Measurements from ENCODE around the gene KCNN3.
"Not testable (repeated sequence)": the region's sequence is repeated elsewhere in the genome, so short reads cannot be mapped to it uniquely, and the experiment has no call there.

KCNN3 gene

GRCh38 chr1:154703170-154703569 is 166.9 kb downstream of the KCNN3 start:
- no peak for DNase-seq (ENCODE audit: low read depth)

- DNase-seq (ENCODE audit: low read depth): no peak
These were observed 171.6 kb downstream of the KCNN3 start for GRCh38 chr1:154698320-154699096.

GRCh38 chr1:154697710-154698109 is 172.4 kb downstream of the KCNN3 start:
- DNase-seq (ENCODE audit: low read depth): no peak

GRCh38 chr1:154696456-154696855 is 173.6 kb downstream of the KCNN3 start:
- DNase-seq (ENCODE audit: low read depth): no peak

- no peak for DNase-seq (ENCODE audit: low read depth)
These were observed 174.1 kb downstream of the KCNN3 start for GRCh38 chr1:154695985-154696384.

- DNase-seq (ENCODE audit: low read depth): no peak
These were observed 175.1 kb downstream of the KCNN3 start for GRCh38 chr1:154694995-154695394.

- DNase-seq (ENCODE audit: low read depth): no peak
These were observed 181.0 kb downstream of the KCNN3 start for GRCh38 chr1:154689083-154689482.

- DNase-seq (ENCODE audit: low read depth): no peak
These were observed 183.6 kb downstream of the KCNN3 start for GRCh38 chr1:154686507-154686906.

GRCh38 chr1:154683820-154684219 is 186.3 kb downstream of the KCNN3 start:
- no peak for DNase-seq (ENCODE audit: low read depth)

GRCh38 chr1:154682254-154682653 is 187.8 kb downstream of the KCNN3 start:
- DNase-seq (ENCODE audit: low read depth): no peak

GRCh38 chr1:154677844-154678243 is 192.2 kb downstream of the KCNN3 start:
- not testable (repeated sequence) for DNase-seq (ENCODE audit: low read depth)

- DNase-seq (ENCODE audit: low read depth): not testable (repeated sequence)
These were observed 193.2 kb downstream of the KCNN3 start for GRCh38 chr1:154676847-154677246.

GRCh38 chr1:154674456-154674855 is 195.6 kb downstream of the KCNN3 start:
- not testable (repeated sequence) for DNase-seq (ENCODE audit: low read depth)

- DNase-seq (ENCODE audit: low read depth): not testable (repeated sequence)
These were observed 197.8 kb downstream of the KCNN3 start for GRCh38 chr1:154672245-154672644.

GRCh38 chr1:154671412-154671811 is 198.7 kb downstream of the KCNN3 start:
- DNase-seq (ENCODE audit: low read depth): not testable (repeated sequence)

GRCh38 chr1:154670310-154671270 is 199.5 kb downstream of the KCNN3 start:
- not testable (repeated sequence) for DNase-seq (ENCODE audit: low read depth)

- peak; percentile 43 for DNase-seq (ENCODE audit: low read depth)
These were observed 200.4 kb downstream of the KCNN3 start for GRCh38 chr1:154669464-154670282.

- DNase-seq (ENCODE audit: low read depth): no peak
These were observed 203.9 kb downstream of the KCNN3 start for GRCh38 chr1:154666051-154666790.

- no peak for DNase-seq (ENCODE audit: low read depth)
These were observed 205.6 kb downstream of the KCNN3 start for GRCh38 chr1:154664331-154665002.

- DNase-seq (ENCODE audit: low read depth): no peak
These were observed 206.5 kb downstream of the KCNN3 start for GRCh38 chr1:154663471-154664060.
